Right ventricle myocardium superior (tissue), 1 donor: ENCODE measurements around the gene SH3PXD2A. TPM values are rescaled to one million over a fixed set of nuclear protein-coding genes. Genes with fewer than 3 reads are reported as not detected.
A peak's percentile ranks its signal among the peaks of the same experiment; 100 is the strongest.
"Not testable (repeated sequence)": the region's sequence is repeated elsewhere in the genome, so short reads cannot be mapped to it uniquely, and the experiment has no call there.

ENCODE experiments used
- ATAC-seq: fragments of 200-7000 bp; cut with Tn5 transposase; one replicate; pipeline ENCODE4 v1.9.1; 2020; ENCODE audit warnings: mild to moderate bottlenecking; ENCODE audit not compliant: poor library complexity
- DNase-seq: peaks from one replicate; pipeline ENCODE4 v3.0.0-alpha.2; 2020
- intact Hi-C: fragments of 100-400 bp; cut with DNase I; formaldehyde crosslinking; loops from one replicate; pipeline ENCODE4 v1.11.2; 2022
- total RNA-seq: library from RNA; stranded (reverse); fragmentation: NEBNext Ultra II Directional; extraction: Animal tissue kit (Norgen Biotek cat#: 25700); gene quantifications from one replicate; pipeline ENCODE4 v1.2.1, GENCODE V29; 2021
- donor health status: DM: no; HTN: yes; CAD: no; lungs with severe emphysema.

SH3PXD2A gene
- total RNA-seq, 1 donor from 2014 or later: 27.0 TPM

- DNase-seq: no peak
- no peak for ATAC-seq
- intact Hi-C loops: no loop called here
These were observed 90.9 kb downstream of the SH3PXD2A start for GRCh38 chr10:103764296-103765088.

GRCh38 chr10:103763374-103764202 is 91.8 kb downstream of the SH3PXD2A start:
- ATAC-seq (no peak), DNase-seq (no peak)
- intact Hi-C loops: no loop called here

- ATAC-seq (no peak), DNase-seq (no peak)
- intact Hi-C loops: no loop called here
These were observed 92.5 kb downstream of the SH3PXD2A start for GRCh38 chr10:103762916-103763315.

GRCh38 chr10:103762162-103762561 is 93.2 kb downstream of the SH3PXD2A start:
- intact Hi-C loops: no loop called here
- DNase-seq (no peak), ATAC-seq (no peak)

- intact Hi-C loops: no loop called here
- DNase-seq (no peak), ATAC-seq (no peak)
These were observed 94.1 kb downstream of the SH3PXD2A start for GRCh38 chr10:103761075-103761920.

- ATAC-seq, DNase-seq, intact Hi-C loops: not testable (repeated sequence)
These were observed 95.1 kb downstream of the SH3PXD2A start for GRCh38 chr10:103760233-103760632.

- intact Hi-C loops: no loop called here
- peak; percentile 65 for DNase-seq
- peak; percentile 84 for ATAC-seq
These were observed 96.1 kb downstream of the SH3PXD2A start for GRCh38 chr10:103759100-103759781.

- ATAC-seq (peak; percentile 1), DNase-seq (no peak)
- intact Hi-C loops: no loop called here
These were observed 97.1 kb downstream of the SH3PXD2A start for GRCh38 chr10:103758294-103758681.

GRCh38 chr10:103757531-103758293 is 97.7 kb downstream of the SH3PXD2A start:
- ATAC-seq (peak; percentile 47), DNase-seq (peak; percentile 75)
- intact Hi-C loops: no loop called here

GRCh38 chr10:103756277-103756869 is 99.0 kb downstream of the SH3PXD2A start:
- ATAC-seq: no peak
- intact Hi-C loops: no loop called here
- DNase-seq: no peak

- ATAC-seq: no peak
- intact Hi-C loops: no loop called here
These were observed 102.6 kb downstream of the SH3PXD2A start for GRCh38 chr10:103752680-103753248.

GRCh38 chr10:103751667-103752290 is 103.6 kb downstream of the SH3PXD2A start:
- DNase-seq: no peak
- intact Hi-C loops: no loop called here
- ATAC-seq: peak; percentile 79

More at GRCh38 chr10:103752680-103753248, 102.6 kb downstream of the SH3PXD2A start:
- DNase-seq: no peak

- ATAC-seq (peak; percentile 56), DNase-seq (no peak)
- intact Hi-C loops: no loop called here
These were observed 104.5 kb downstream of the SH3PXD2A start for GRCh38 chr10:103750836-103751235.

GRCh38 chr10:103749779-103750178 is 105.6 kb downstream of the SH3PXD2A start:
- DNase-seq (no peak), ATAC-seq (no peak)
- intact Hi-C loops: no loop called here

GRCh38 chr10:103748020-103748419 is 107.4 kb downstream of the SH3PXD2A start:
- no peak for ATAC-seq

GRCh38 chr10:103747193-103747865 is 108.0 kb downstream of the SH3PXD2A start:
- DNase-seq: no peak
- intact Hi-C loops: no loop called here

More at GRCh38 chr10:103748020-103748419, 107.4 kb downstream of the SH3PXD2A start:
- intact Hi-C loops: no loop called here
- DNase-seq: no peak

More at GRCh38 chr10:103747193-103747865, 108.0 kb downstream of the SH3PXD2A start:
- ATAC-seq: no peak
